Activated T-cell treated with anti-CD3 and anti-CD28 coated beads, Interleukin-2, amount 50 U/mL, for 4 hours (primary cell): ENCODE measurements around the gene PNPLA7. TPM values are rescaled to one million over a fixed set of nuclear protein-coding genes. Genes with fewer than 3 reads are reported as not detected.
"Not testable (repeated sequence)": the region's sequence is repeated elsewhere in the genome, so short reads cannot be mapped to it uniquely, and the experiment has no call there.

Experiments used
- ATAC-seq, 2 donors: fragments of 200-7000 bp; cut with Tn5 transposase; one replicate each; pipeline ENCODE4 v1.10.0; 2021
- DNase-seq: peaks from one replicate; pipeline ENCODE4 v3.0.0-alpha.2; 2020
- H3K27me3 Mint-ChIP-seq: one replicate; pipeline ENCODE4 v1.8.0; 2021; ENCODE audit warnings: low read depth, mixed read lengths
- H3K36me3 Mint-ChIP-seq: one replicate; pipeline ENCODE4 v1.8.0; 2022; ENCODE audit warnings: mixed read lengths; ENCODE audit not compliant: insufficient read depth
- H3K4me1 Mint-ChIP-seq: one replicate; pipeline ENCODE4 v1.8.0; 2021; ENCODE audit warnings: low read depth, mixed read lengths
- H3K4me3 Mint-ChIP-seq: one replicate; pipeline ENCODE4 v1.8.0; 2021; ENCODE audit warnings: mild to moderate bottlenecking, moderate library complexity, mixed read lengths
- H3K9me3 Mint-ChIP-seq: one replicate; pipeline ENCODE4 v1.8.0; 2021; ENCODE audit warnings: mixed read lengths
- total RNA-seq, 3 donors: library from RNA; stranded (reverse); gene quantifications; one replicate each; pipeline ENCODE4 v1.2.1, GENCODE V29; 2021

PNPLA7 gene
- total RNA-seq, 3 donors from 2014 or later = 1.3 to 1.9 (median 1.8) TPM

DNA sequence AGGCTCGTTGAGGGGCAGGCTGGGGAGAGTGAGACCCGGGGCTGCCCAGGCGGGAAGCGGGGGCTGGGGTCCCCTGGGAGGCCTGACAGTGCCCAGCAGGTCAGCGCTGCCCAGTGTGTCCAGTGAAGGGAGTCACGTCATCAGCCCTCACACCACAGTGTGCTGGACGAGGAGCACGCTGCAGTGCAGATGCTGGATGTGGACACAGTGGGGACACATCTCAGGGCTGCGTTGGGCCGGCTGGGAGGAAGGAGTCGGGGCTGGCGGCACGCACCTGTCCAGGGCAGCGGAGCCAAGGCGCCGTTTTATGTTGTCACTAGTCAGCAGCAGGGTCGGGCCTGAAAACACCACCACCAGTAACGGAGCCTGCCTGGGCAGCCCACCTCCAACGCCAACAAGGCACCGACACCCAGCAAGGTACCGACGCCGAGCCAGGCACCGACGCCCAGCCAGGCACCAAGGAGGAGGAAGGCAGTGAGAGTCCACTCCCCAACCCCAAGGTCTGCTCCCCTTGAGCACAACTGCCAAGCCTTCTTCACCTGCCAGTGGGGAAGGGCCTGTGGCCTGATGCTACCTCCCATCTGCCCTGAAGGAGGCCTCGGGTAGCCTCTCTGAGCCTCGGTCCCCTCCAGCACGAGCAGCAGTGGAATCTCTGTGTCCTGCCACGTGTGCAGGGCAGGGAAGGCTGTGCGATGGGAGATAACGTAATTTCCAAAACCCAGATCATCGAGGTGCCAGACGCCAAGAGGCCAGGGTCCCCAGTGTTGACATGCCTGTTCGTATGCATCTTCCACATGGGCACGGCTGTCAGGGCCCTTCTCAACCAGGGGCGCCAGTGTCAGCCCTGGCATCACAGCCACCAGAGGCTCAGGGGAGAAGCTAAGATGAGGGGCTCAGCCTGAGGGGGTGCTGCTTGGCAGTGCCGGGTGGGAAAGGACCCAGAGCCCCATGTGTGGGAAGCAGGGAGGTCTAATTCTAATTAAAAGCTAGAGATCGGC is 69.2 kb downstream of the PNPLA7 start:
- Mint-ChIP-seq H3K36me3 (peaks cover under 1% of the 10 kb centered on the region), H3K4me3 (no peak overlapping the region), H3K4me1 (peaks cover 9% of the 10 kb centered on the region), H3K9me3 (peaks cover 4% of the 10 kb centered on the region), H3K27me3 (no peaks in the 10 kb centered on the region)
- ATAC-seq = no peak
- DNase-seq = no peak

GRCh38 chr9:137479892-137480685 is 70.1 kb downstream of the PNPLA7 start:
- Mint-ChIP-seq H3K9me3 (peaks cover 10% of the 10 kb centered on the region), H3K4me1 (peaks cover 9% of the 10 kb centered on the region), H3K4me3 (no peak overlapping the region), H3K36me3 (peaks cover 5% of the 10 kb centered on the region), H3K27me3 (no peaks in the 10 kb centered on the region)
- ATAC-seq (no peak), DNase-seq (no peak)

DNA sequence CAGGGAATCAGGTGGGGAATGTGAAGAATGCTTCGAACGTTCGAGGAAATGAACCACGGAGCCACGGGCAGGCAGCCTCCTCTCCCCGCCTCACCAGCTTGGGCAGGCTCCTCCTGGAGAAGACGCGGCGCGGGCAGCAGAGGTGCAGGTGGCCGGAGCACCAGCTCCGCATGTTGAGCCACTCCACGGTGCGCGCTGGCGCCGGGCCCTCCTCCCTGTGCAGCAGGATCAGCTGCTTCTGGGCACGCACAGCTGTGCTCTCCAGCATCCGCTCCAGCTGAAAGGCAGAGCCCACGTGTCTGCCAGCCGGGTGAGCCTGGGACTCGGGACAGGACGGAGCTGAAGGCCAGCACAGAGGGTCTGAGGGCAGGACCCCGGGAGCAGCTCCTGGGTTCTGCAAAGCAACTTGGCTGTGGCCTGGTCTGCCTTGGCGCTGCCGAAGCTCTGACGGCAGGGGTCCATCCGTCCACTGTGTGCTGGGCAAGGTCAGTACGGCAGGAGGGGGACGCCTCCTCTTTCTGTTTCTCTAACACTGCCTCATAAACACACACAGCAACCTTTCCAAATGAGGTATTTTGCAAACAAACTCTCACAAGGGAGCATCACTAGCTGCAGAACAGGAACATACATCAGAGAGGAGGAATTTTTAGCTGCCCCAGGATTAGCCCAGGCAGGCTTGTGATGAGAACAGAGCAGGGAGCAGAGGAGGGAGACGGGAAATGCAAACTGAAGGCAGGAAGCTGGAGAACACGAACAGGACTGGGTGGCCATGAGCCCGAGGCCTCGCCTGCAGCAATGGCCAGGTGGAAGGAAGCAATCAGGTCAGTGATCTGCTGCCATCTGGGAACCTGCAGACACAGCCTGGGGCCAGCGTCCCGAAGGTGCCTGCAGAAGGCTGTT is 71.0 kb downstream of the PNPLA7 start:
- H3K4me1 Mint-ChIP-seq = peaks cover 9% of the 10 kb centered on the region
- peaks cover 14% of the 10 kb centered on the region for H3K9me3 Mint-ChIP-seq
- H3K4me3 Mint-ChIP-seq = no peak overlapping the region
- DNase-seq (no peak), ATAC-seq (no peak)
- H3K36me3 Mint-ChIP-seq = peaks cover 7% of the 10 kb centered on the region
- no peaks in the 10 kb centered on the region for H3K27me3 Mint-ChIP-seq

DNA sequence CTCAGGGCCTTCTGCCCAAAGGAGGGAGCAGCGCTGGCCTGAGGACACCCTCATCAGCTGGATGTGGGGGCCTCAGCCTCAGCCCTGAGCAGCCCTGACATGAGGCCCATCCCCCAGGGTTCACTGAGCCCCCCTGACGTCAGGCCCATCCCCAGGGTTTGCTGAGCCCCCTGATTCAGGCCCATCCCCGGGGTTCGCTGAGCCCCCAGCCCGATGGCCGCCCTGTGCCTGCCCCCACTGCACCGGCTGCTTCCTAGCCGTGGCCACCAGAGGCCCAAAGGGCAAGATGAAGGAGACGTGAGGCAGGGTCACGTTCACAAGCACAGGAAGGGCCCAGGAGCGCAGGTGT is 71.6 kb downstream of the PNPLA7 start:
- peaks cover 8% of the 10 kb centered on the region for H3K36me3 Mint-ChIP-seq
- no peak for DNase-seq
- H3K4me3 Mint-ChIP-seq = no peak overlapping the region
- H3K27me3 Mint-ChIP-seq = no peaks in the 10 kb centered on the region
- peaks cover 18% of the 10 kb centered on the region for H3K9me3 Mint-ChIP-seq
- ATAC-seq = no peak
- H3K4me1 Mint-ChIP-seq = peaks cover 9% of the 10 kb centered on the region

DNA sequence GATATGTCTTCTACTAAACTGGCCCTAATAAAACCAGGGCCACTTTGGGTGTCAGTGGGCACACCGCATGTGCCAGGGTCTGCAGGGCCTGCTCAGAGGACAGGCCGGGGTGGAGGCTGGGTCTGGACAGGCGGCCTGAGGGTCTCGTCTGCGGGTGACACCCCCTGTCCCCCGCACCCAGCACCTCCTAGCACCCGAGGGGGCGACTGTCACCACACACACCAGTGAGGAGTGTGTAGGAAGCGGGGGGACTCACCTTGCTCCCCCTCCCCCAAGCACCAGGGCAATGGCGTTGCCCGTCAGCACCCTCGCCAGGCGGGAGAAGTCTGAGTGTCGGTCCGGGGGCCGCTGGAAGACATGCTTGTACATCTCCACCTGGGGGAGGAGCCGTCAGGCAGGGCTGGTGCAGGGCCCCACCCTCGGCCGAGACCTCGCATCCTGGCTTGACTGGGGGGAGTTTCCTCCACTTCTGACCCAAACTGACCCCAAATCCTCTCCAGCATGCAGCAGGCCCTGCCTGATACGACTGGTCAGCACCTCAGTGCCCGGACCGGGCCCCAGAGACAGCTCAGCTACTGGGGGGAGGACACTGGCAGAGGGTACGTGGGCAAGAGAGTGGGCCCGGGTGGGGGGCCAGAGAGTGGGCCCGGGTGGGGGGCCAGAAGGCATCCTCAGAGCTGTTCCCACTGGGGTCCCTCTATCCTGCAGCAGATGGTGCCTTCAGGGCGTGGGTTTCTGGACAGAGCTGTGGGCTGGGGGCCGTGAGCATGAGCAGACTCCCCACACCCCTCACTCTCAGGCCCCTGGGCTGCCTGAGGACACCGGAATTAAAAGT is 72.2 kb downstream of the PNPLA7 start:
- peaks cover 24% of the 10 kb centered on the region for H3K9me3 Mint-ChIP-seq
- H3K4me3 Mint-ChIP-seq = no peak overlapping the region
- ATAC-seq (no peak), DNase-seq (no peak)
- H3K36me3 Mint-ChIP-seq = peaks cover 9% of the 10 kb centered on the region
- H3K27me3 Mint-ChIP-seq = no peaks in the 10 kb centered on the region
- peaks cover 9% of the 10 kb centered on the region for H3K4me1 Mint-ChIP-seq

GRCh38 chr9:137476856-137477255 is 73.3 kb downstream of the PNPLA7 start:
- peaks cover 12% of the 10 kb centered on the region for H3K36me3 Mint-ChIP-seq
- H3K4me1 Mint-ChIP-seq = peaks cover 3% of the 10 kb centered on the region
- no peak for DNase-seq
- H3K4me3 Mint-ChIP-seq = no peak overlapping the region
- H3K27me3 Mint-ChIP-seq = no peaks in the 10 kb centered on the region
- H3K9me3 Mint-ChIP-seq = peaks cover 27% of the 10 kb centered on the region
- ATAC-seq = no peak

GRCh38 chr9:137475666-137476065 is 74.5 kb downstream of the PNPLA7 start:
- no peaks in the 10 kb centered on the region for H3K27me3 Mint-ChIP-seq
- peaks cover 3% of the 10 kb centered on the region for H3K4me1 Mint-ChIP-seq
- H3K36me3 Mint-ChIP-seq = peaks cover 12% of the 10 kb centered on the region
- no peak overlapping the region for H3K4me3 Mint-ChIP-seq
- peaks cover 27% of the 10 kb centered on the region for H3K9me3 Mint-ChIP-seq
- DNase-seq (no peak), ATAC-seq (no peak)

DNA sequence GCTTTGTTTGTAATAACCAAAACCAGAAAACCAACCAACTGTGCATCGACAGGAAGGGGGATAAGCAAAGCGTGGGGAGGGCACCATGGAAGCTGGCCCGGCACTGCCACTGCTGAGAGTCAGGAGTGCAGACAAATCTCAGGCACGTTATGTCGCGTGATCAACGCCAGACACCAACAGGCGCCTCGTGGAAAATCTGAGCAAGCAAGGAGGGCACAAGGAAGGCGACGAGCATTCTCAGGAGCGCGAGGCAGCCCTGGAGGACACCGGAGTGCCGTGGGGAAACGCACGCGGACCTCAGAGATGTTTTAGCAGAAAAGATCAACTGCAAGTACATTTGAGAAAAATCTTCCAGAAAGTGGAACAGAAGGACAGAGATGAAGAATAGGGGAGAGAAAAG is 75.9 kb downstream of the PNPLA7 start:
- DNase-seq (no peak), ATAC-seq (no peak)
- Mint-ChIP-seq H3K9me3 (peaks cover 27% of the 10 kb centered on the region), H3K36me3 (peaks cover 12% of the 10 kb centered on the region), H3K4me3 (no peak overlapping the region), H3K4me1 (peaks cover 8% of the 10 kb centered on the region), H3K27me3 (no peaks in the 10 kb centered on the region)

DNA sequence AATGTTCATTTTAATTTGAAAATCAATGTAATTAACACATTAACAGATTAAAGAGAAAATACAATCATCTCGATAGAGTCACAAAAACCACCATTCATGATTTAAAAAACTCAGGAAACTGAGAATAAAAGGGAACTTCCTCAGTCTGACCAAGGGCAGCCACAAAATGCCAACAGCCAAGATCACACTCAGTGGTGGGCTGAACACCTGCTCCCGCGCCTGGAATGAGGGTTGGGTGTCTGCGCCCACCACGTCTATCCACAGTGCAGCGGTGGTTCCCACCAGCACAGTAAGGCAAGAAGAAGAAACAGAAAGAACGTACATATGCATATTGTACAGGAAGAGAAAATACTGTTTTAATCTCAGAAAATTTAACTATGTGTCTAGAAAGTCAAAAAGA is 79.4 kb downstream of the PNPLA7 start:
- ATAC-seq = peak in 1 of 2 donors; percentile 51
- DNase-seq = no peak
- Mint-ChIP-seq H3K27me3 (no peaks in the 10 kb centered on the region), H3K9me3 (peaks cover 21% of the 10 kb centered on the region), H3K4me3 (no peak overlapping the region), H3K4me1 (peaks cover 8% of the 10 kb centered on the region), H3K36me3 (peaks cover 9% of the 10 kb centered on the region)

DNA sequence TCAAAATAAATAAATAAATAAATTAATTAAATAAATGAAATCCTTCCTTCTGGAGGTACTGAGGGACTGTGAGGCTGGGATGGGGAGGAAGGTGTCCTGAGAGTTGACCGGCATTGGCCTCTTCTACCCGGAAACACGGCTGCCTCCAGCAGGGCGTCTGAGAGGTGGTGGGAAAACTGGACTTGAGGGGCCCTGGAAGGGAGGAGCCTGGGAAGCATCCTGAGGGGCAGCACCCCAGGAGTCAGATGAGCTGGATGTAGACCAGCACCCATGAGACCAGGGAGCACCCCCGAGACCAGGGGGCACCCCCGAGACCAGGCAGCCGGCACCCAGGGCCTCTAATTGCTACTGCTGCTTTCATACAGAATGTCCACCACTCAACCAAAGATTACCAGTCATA is 82.3 kb downstream of the PNPLA7 start:
- Mint-ChIP-seq H3K36me3 (peaks cover 2% of the 10 kb centered on the region), H3K4me1 (peaks cover 10% of the 10 kb centered on the region), H3K4me3 (no peak overlapping the region), H3K9me3 (peaks cover 2% of the 10 kb centered on the region), H3K27me3 (no peaks in the 10 kb centered on the region)
- ATAC-seq (no peak), DNase-seq (no peak)

DNA sequence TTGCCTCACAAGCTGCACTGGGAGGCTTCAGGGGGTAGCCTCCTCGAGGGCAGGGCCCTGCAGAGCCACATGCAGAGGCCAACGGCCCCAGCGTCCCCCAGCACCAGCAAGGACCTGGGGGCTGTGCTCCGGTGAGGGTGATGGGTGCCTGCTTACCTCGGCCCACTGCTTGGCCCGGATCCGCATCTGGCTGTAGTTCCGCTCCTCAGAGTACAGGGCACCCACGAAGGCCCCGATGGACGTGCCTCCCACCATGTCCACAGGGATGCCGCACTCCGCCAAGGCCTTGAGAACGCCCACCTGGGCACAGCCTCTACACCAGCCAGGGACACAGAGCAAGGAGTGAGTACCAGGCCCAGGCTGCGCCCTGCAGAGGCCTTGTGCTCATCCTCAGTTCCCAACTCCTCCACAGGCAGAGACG is 83.0 kb downstream of the PNPLA7 start:
- ATAC-seq = no peak

GRCh38 chr9:137466389-137467085 is 83.7 kb downstream of the PNPLA7 start:
- not testable (repeated sequence) for H3K9me3 Mint-ChIP-seq, ATAC-seq

More for the DNA sequence above, 83.0 kb downstream of the PNPLA7 start:
- H3K4me3 Mint-ChIP-seq = no peak overlapping the region
- H3K4me1 Mint-ChIP-seq = peaks cover 15% of the 10 kb centered on the region
- no peaks in the 10 kb centered on the region for H3K36me3 Mint-ChIP-seq
- H3K9me3 Mint-ChIP-seq = no peaks in the 10 kb centered on the region
- DNase-seq = no peak
- no peaks in the 10 kb centered on the region for H3K27me3 Mint-ChIP-seq

More at GRCh38 chr9:137466389-137467085, 83.7 kb downstream of the PNPLA7 start:
- H3K4me1 Mint-ChIP-seq = peaks cover 20% of the 10 kb centered on the region
- DNase-seq, H3K4me3 Mint-ChIP-seq, H3K36me3 Mint-ChIP-seq, H3K27me3 Mint-ChIP-seq: not testable (repeated sequence)
